ENCODE data around the gene SETBP1.
A peak's percentile ranks its signal among the peaks of the same experiment; 100 is the strongest.

SETBP1 gene

GRCh38 chr18:45024357-45025088 is 343.8 kb downstream of the SETBP1 start:
- DNase-seq (ENCODE audit: low read depth in 2 of 2), result no peak

- no peak for DNase-seq (ENCODE audit: low read depth in 2 of 2)
Observed at GRCh38 chr18:45025089-45025450, 344.4 kb downstream of the SETBP1 start.

GRCh38 chr18:45026162-45026561 is 345.5 kb downstream of the SETBP1 start:
- DNase-seq (ENCODE audit: low read depth in 2 of 2), result no peak

- DNase-seq (ENCODE audit: low read depth in 2 of 2), result no peak
Observed at GRCh38 chr18:45034179-45034578, 353.5 kb downstream of the SETBP1 start.

- no peak for DNase-seq (ENCODE audit: low read depth in 2 of 2)
Observed at GRCh38 chr18:45037618-45038017, 356.9 kb downstream of the SETBP1 start.

- peak in 1 of 2 experiments; percentile 34 for DNase-seq (ENCODE audit: low read depth in 2 of 2)
Observed at GRCh38 chr18:45039376-45039775, 358.7 kb downstream of the SETBP1 start.

- no peak for DNase-seq (ENCODE audit: low read depth in 2 of 2)
Observed at GRCh38 chr18:45040879-45041278, 360.2 kb downstream of the SETBP1 start.

GRCh38 chr18:45044787-45045186 is 364.1 kb downstream of the SETBP1 start:
- no peak for DNase-seq (ENCODE audit: low read depth in 2 of 2)

GRCh38 chr18:45046228-45046627 is 365.5 kb downstream of the SETBP1 start:
- DNase-seq (ENCODE audit: low read depth in 2 of 2), result no peak

- DNase-seq (ENCODE audit: low read depth in 2 of 2), result no peak
Observed at GRCh38 chr18:45046961-45047360, 366.3 kb downstream of the SETBP1 start.

GRCh38 chr18:45049578-45050319 is 369.1 kb downstream of the SETBP1 start:
- DNase-seq (ENCODE audit: low read depth in 2 of 2), result peak in 1 of 2 experiments; percentile 40

GRCh38 chr18:45050712-45051601 is 370.3 kb downstream of the SETBP1 start:
- DNase-seq (ENCODE audit: low read depth in 2 of 2), result peak; percentile 91 to 93

GRCh38 chr18:45054636-45055035 is 373.9 kb downstream of the SETBP1 start:
- DNase-seq (ENCODE audit: low read depth in 2 of 2), result no peak

GRCh38 chr18:45055811-45056210 is 375.1 kb downstream of the SETBP1 start:
- no peak for DNase-seq (ENCODE audit: low read depth in 2 of 2)

GRCh38 chr18:45056926-45057325 is 376.2 kb downstream of the SETBP1 start:
- DNase-seq (ENCODE audit: low read depth in 2 of 2), result peak in 1 of 2 experiments; percentile 56

GRCh38 chr18:45057955-45058600 is 377.4 kb downstream of the SETBP1 start:
- no peak for DNase-seq (ENCODE audit: low read depth in 2 of 2)

GRCh38 chr18:45059695-45060094 is 379.0 kb downstream of the SETBP1 start:
- DNase-seq (ENCODE audit: low read depth in 2 of 2), result no peak

- DNase-seq (ENCODE audit: low read depth in 2 of 2), result no peak
Observed at GRCh38 chr18:45060102-45060501, 379.4 kb downstream of the SETBP1 start.

- no peak for DNase-seq (ENCODE audit: low read depth in 2 of 2)
Observed at GRCh38 chr18:45061359-45061758, 380.7 kb downstream of the SETBP1 start.

- DNase-seq (ENCODE audit: low read depth in 2 of 2), result no peak
Observed at GRCh38 chr18:45063246-45064038, 382.8 kb downstream of the SETBP1 start.

GRCh38 chr18:45066210-45066609 is 385.5 kb downstream of the SETBP1 start:
- no peak for DNase-seq (ENCODE audit: low read depth in 2 of 2)

Data from fibroblast of skin of left biceps (primary cell).